ENCODE results near the gene ABI1.

The ABI1 gene

GRCh38 chr10:26832960-26833359, 27.8 kb downstream of the ABI1 start:
- Histone ChIP-seq H3K79me2 (ENCODE audit: insufficient read depth, low read length) (peaks cover 99% of the 10 kb centered on the region), H3K9me2 (ENCODE audit: low read depth, low read length) (no peaks in the 10 kb centered on the region), H3K9me3 (ENCODE audit: low read length) (peaks cover 3% of the 10 kb centered on the region; the same call in 1 of the 2 replicates), H3K4me2 (ENCODE audit: low read length) (no peak overlapping the region), H3K4me1 (ENCODE audit: insufficient read depth, low read length, severe bottlenecking) (peaks cover 10% of the 10 kb centered on the region), H3K36me3 (ENCODE audit: insufficient read depth, low read length) (peaks cover 56% of the 10 kb centered on the region), H3K9ac (ENCODE audit: low read length) (no peak overlapping the region), H4K20me1 (ENCODE audit: insufficient read depth, low read length) (no peaks in the 10 kb centered on the region), H3K4me3 (ENCODE audit: low read depth, low read length, poor library complexity, severe bottlenecking) (no peak overlapping the region), H3K27me3 (ENCODE audit: insufficient read depth, low read length) (no peaks in the 10 kb centered on the region), H2AFZ (ENCODE audit: low read length) (no peak overlapping the region), H3F3A (ENCODE audit: insufficient read depth, low read length) (no peaks in the 10 kb centered on the region), H3K27ac (ENCODE audit: low read depth, low read length, poor library complexity, severe bottlenecking) (no peak overlapping the region)
- TF ChIP-seq EZH2 (IDR thresholded peaks at IDR 0.05; ENCODE audit: borderline replicate concordance, low read length) (no peak), CTCF (IDR thresholded peaks at IDR 0.05; ENCODE audit: low read length) (no peak)

GRCh38 chr10:26831936-26832335, 28.8 kb downstream of the ABI1 start:
- peaks cover 92% of the 10 kb centered on the region for H3K79me2 ChIP-seq (ENCODE audit: insufficient read depth, low read length)
- no peak overlapping the region for H3K4me3 ChIP-seq (ENCODE audit: low read depth, low read length, poor library complexity, severe bottlenecking)
- no peaks in the 10 kb centered on the region for H3K9me2 ChIP-seq (ENCODE audit: low read depth, low read length)
- peaks cover 2% of the 10 kb centered on the region for H3K4me1 ChIP-seq (ENCODE audit: insufficient read depth, low read length, severe bottlenecking)
- H3K9me3 ChIP-seq (ENCODE audit: low read length) = peaks cover 3% of the 10 kb centered on the region; the same call in 1 of the 2 replicates
- no peak overlapping the region for H3K9ac ChIP-seq (ENCODE audit: low read length)
- H2AFZ ChIP-seq (ENCODE audit: low read length) = no peak overlapping the region
- H3K27me3 ChIP-seq (ENCODE audit: insufficient read depth, low read length) = no peaks in the 10 kb centered on the region
- H3K4me2 ChIP-seq (ENCODE audit: low read length) = no peak overlapping the region
- TF ChIP-seq EZH2 (IDR thresholded peaks at IDR 0.05; ENCODE audit: borderline replicate concordance, low read length) = no peak
- TF ChIP-seq CTCF (IDR thresholded peaks at IDR 0.05; ENCODE audit: low read length) = no peak
- H3K27ac ChIP-seq (ENCODE audit: low read depth, low read length, poor library complexity, severe bottlenecking) = no peak overlapping the region
- H4K20me1 ChIP-seq (ENCODE audit: insufficient read depth, low read length) = no peaks in the 10 kb centered on the region
- peaks cover 46% of the 10 kb centered on the region for H3K36me3 ChIP-seq (ENCODE audit: insufficient read depth, low read length)
- H3F3A ChIP-seq (ENCODE audit: insufficient read depth, low read length) = no peaks in the 10 kb centered on the region

- no peak overlapping the region for H3K27ac ChIP-seq (ENCODE audit: low read depth, low read length, poor library complexity, severe bottlenecking)
- H3K4me1 ChIP-seq (ENCODE audit: insufficient read depth, low read length, severe bottlenecking) = no peaks in the 10 kb centered on the region
- no peaks in the 10 kb centered on the region for H4K20me1 ChIP-seq (ENCODE audit: insufficient read depth, low read length)
- no peak overlapping the region for H2AFZ ChIP-seq (ENCODE audit: low read length)
- no peak overlapping the region for H3K9ac ChIP-seq (ENCODE audit: low read length)
- H3K9me2 ChIP-seq (ENCODE audit: low read depth, low read length) = no peaks in the 10 kb centered on the region
- peaks cover 90% of the 10 kb centered on the region for H3K79me2 ChIP-seq (ENCODE audit: insufficient read depth, low read length)
- H3F3A ChIP-seq (ENCODE audit: insufficient read depth, low read length) = no peaks in the 10 kb centered on the region
- H3K4me2 ChIP-seq (ENCODE audit: low read length) = no peak overlapping the region
- H3K9me3 ChIP-seq (ENCODE audit: low read length) = no peaks in the 10 kb centered on the region
- no peaks in the 10 kb centered on the region for H3K27me3 ChIP-seq (ENCODE audit: insufficient read depth, low read length)
- H3K4me3 ChIP-seq (ENCODE audit: low read depth, low read length, poor library complexity, severe bottlenecking) = no peak overlapping the region
- TF ChIP-seq CTCF (IDR thresholded peaks at IDR 0.05; ENCODE audit: low read length) = no peak
- TF ChIP-seq EZH2 (IDR thresholded peaks at IDR 0.05; ENCODE audit: borderline replicate concordance, low read length) = no peak
- peaks cover 29% of the 10 kb centered on the region for H3K36me3 ChIP-seq (ENCODE audit: insufficient read depth, low read length)
Observed at GRCh38 chr10:26829810-26830515, 30.8 kb downstream of the ABI1 start.
